Peyer's patch (tissue), 4 donors: ENCODE data around the gene PAK4.

Source experiments
- CTCF ChIP-seq, 6 experiments: fragments of 450-650 bp in 4 of 6; fragments of 200-600 bp in 2 of 6; sonication (generic) in 1 of 6; IDR thresholded peaks; one replicate each; pipeline ENCODE4 v1.5.1; 2017 to 2019; ENCODE audit warnings: antibody characterized with exemption in 6 of 6, mild to moderate bottlenecking in 3 of 6, moderate library complexity in 1 of 6
- POLR2A ChIP-seq, 2 donors: fragments of 450-650 bp; IDR thresholded peaks; one replicate each; pipeline ENCODE4 v1.5.1; 2017; ENCODE audit warnings: antibody characterized with exemption in 2 of 2, mild to moderate bottlenecking in 2 of 2, moderate library complexity in 2 of 2

GRCh38 chr19:39077323-39077722, 48.3 kb upstream of the PAK4 start:
- TF ChIP-seq CTCF (IDR thresholded peaks at IDR 0.05) (no peak), POLR2A (IDR thresholded peaks at IDR 0.05) (no peak)
